Natural killer cell treated with Interleukin-12 subunit alpha and Interleukin-12 subunit beta and Interleukin-15 and Interleukin-18, amount 100 ng/mL, for 72 hours (primary cell): ENCODE data around the gene LCE2D. TPM values are rescaled to one million over a fixed set of nuclear protein-coding genes. Genes with fewer than 3 reads are reported as not detected.

ENCODE experiments used
- total RNA-seq, 2 donors: library from RNA; stranded (reverse); gene quantifications; one replicate each; pipeline ENCODE4 v1.2.3, GENCODE V29; 2022

LCE2D gene
- total RNA-seq, 2 donors from 2014 or later: not detected

Other genes starting within 250 kb of the LCE2D start
- gene CRNN, start 249.1 kb upstream of the LCE2D start, total RNA-seq: not detected
- gene LCE5A, start 152.6 kb upstream of the LCE2D start, total RNA-seq: not detected
- gene CRCT1, start 148.9 kb upstream of the LCE2D start, total RNA-seq: not detected
- not detected for gene LCE3E, start 96.6 kb upstream of the LCE2D start, total RNA-seq
- gene LCE3D, start 82.9 kb upstream of the LCE2D start, total RNA-seq: not detected
- not detected for gene LCE3C, start 63.1 kb upstream of the LCE2D start, total RNA-seq
- gene LCE3B, start 49.6 kb upstream of the LCE2D start, total RNA-seq: not detected
- not detected for gene LCE3A, start 40.3 kb upstream of the LCE2D start, total RNA-seq
- not detected for gene LCE2C, start 11.9 kb downstream of the LCE2D start, total RNA-seq
- gene LCE2B, start 22.7 kb downstream of the LCE2D start, total RNA-seq: not detected
- gene LCE2A, start 35.0 kb downstream of the LCE2D start, total RNA-seq: not detected
- not detected for gene LCE4A, start 44.8 kb downstream of the LCE2D start, total RNA-seq
- gene KPRP, start 94.6 kb downstream of the LCE2D start, total RNA-seq: not detected
- not detected for gene LCE1F, start 111.8 kb downstream of the LCE2D start, total RNA-seq
- gene LCE1E, start 122.9 kb downstream of the LCE2D start, total RNA-seq: not detected
- gene LCE1D, start 133.3 kb downstream of the LCE2D start, total RNA-seq: not detected
- not detected for gene LCE1C, start 143.3 kb downstream of the LCE2D start, total RNA-seq
- not detected for gene LCE1B, start 148.6 kb downstream of the LCE2D start, total RNA-seq
- gene LCE1A, start 164.1 kb downstream of the LCE2D start, total RNA-seq: not detected
- gene LCE6A, start 179.5 kb downstream of the LCE2D start, total RNA-seq: not detected
- gene LCE7A, start 196.6 kb downstream of the LCE2D start, total RNA-seq: not detected
- gene SMCP, start 214.9 kb downstream of the LCE2D start, total RNA-seq: not detected
- not detected for gene IVL, start 245.2 kb downstream of the LCE2D start, total RNA-seq